ENCODE measurements around the gene VPS25. TPM values are rescaled to one million over a fixed set of nuclear protein-coding genes. Genes with fewer than 3 reads are reported as not detected.

VPS25 gene
- total and polyA plus RNA-seq, 9 of the 15 experiments (the other 6 are each of a cell fraction or from before 2014, with no cell fraction given): 123 to 352 (median 180) TPM

- TF ChIP-seq CTCFL (IDR thresholded peaks at IDR 0.05; ENCODE audit: borderline replicate concordance, insufficient read depth, low read depth, low read length, poor library complexity, severe bottlenecking) (no peak), BMI1 (IDR thresholded peaks at IDR 0.05; ENCODE audit: low read length) (no peak), ZNF764 (CRISPR knock-in tag; IDR thresholded peaks at IDR 0.05; ENCODE audit: low read depth) (peak; percentile 36; the same call in 1 of the 2 replicates), CBFA2T2 (conservative IDR thresholded peaks at IDR 0.05) (no peak), NFE2L1 (tag; IDR thresholded peaks at IDR 0.05; ENCODE audit: borderline replicate concordance, low read depth) (no peak), SRF (CRISPR knock-in tag; IDR thresholded peaks at IDR 0.05) (peak in 1 of 2 experiments; percentile 66; a peak in 1 of 4 replicates), HDAC6 (IDR thresholded peaks at IDR 0.05; ENCODE audit: low read depth, low read length) (no peak), NR3C1 (CRISPR knock-in tag; IDR thresholded peaks at IDR 0.05) (no peak), POLR2G (IDR thresholded peaks at IDR 0.05; ENCODE audit: low read depth, low read length) (peak; percentile 78), RNF219 (CRISPR knock-in tag; IDR thresholded peaks at IDR 0.05) (no peak), PHB (CRISPR knock-in tag; IDR thresholded peaks at IDR 0.05) (no peak), ZNF232 (CRISPR knock-in tag; IDR thresholded peaks at IDR 0.05) (no peak), RBM17 (IDR thresholded peaks at IDR 0.05; ENCODE audit: borderline replicate concordance, low read depth, low read length) (no peak), PYGO2 (tag; IDR thresholded peaks at IDR 0.05) (no peak), ZNF384 (IDR thresholded peaks at IDR 0.05; ENCODE audit: low read depth, low read length) (no peak; the same call in 1 of the 2 replicates), CTBP1 (IDR thresholded peaks at IDR 0.05; ENCODE audit: borderline replicate concordance) (peak; percentile 72), ZNF76 (CRISPR knock-in tag; IDR thresholded peaks at IDR 0.05; ENCODE audit: borderline replicate concordance) (no peak), ZNF316 (IDR thresholded peaks at IDR 0.05) (no peak), ZNF184 (CRISPR knock-in tag; IDR thresholded peaks at IDR 0.05) (no peak), ZMIZ1 (IDR thresholded peaks at IDR 0.05; ENCODE audit: low read depth in 2 of 2, low read length in 2 of 2) (peak in 1 of 2 experiments; percentile 51; a peak in 1 of 4 replicates)
These were observed at the start of gene VPS25 (continued) for GRCh38 chr17:42773290-42774035.
